Cardiac fibroblast (primary cell): ENCODE data around the gene HYAL2.
"Not testable (repeated sequence)": the region's sequence is repeated elsewhere in the genome, so short reads cannot be mapped to it uniquely, and the experiment has no call there.

Experiments
- DNase-seq, 2 donors: peaks; one replicate each; pipeline versions ENCODE4 v3.0.0 to v3.0.0-alpha.2; 2010; ENCODE audit warnings: low read depth in 2 of 2
- H3K4me3 ChIP-seq, 2 donors: replicated peaks in 1 of 2; 1 replicate in 1 of 2; 2 replicates in 1 of 2; pipeline ENCODE4 v1.5.1; 2011; ENCODE audit warnings: low read depth in 2 of 2, low read length in 2 of 2, mild to moderate bottlenecking in 2 of 2, moderate library complexity in 1 of 2
- TF ChIP-seq, protein P1 (sequence below): IDR thresholded peaks from one replicate; pipeline ENCODE4 v1.5.1; 2011; ENCODE audit warnings: low read depth, mild to moderate bottlenecking, low read length, inconsistent platforms

Gene HYAL2

DNA sequence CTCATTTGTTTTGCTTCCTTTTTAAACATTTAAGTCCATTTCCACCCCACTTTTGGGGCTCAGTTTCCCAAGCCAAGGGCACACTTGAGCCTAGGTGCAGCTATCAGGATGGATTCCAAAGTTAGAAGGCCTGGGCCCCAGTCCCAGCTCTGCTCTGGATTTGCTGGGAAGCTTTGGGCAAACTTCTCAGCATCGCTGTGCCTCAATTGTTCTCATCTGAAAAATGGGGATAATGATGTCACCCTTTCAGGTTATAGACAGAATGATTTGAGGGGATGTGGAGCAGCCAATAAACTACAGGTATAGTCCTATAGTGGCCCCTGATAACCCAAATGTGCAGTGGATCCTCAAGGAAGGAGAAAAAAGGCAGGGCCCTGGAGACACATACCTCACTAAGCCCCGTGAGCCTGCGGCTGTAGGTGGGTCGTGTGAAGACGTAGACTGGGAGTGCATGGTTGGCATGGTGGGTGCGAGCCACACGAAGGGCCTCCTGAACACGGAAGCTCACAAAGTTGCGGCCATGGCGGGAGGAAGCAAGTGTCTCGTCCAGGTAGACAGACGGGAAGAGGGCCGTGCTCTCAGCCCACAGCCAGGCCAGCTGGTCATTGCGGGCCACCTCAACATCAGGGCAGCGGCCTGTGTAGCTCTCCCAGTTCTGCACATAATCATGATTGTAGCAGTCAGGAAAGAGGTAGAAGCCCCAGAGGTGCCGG, 3.2 kb downstream of the HYAL2 start:
- H3K4me3 ChIP-seq, result peak overlapping the region in 1 of 2 donors; percentile 74
- TF ChIP-seq, protein P1, sequence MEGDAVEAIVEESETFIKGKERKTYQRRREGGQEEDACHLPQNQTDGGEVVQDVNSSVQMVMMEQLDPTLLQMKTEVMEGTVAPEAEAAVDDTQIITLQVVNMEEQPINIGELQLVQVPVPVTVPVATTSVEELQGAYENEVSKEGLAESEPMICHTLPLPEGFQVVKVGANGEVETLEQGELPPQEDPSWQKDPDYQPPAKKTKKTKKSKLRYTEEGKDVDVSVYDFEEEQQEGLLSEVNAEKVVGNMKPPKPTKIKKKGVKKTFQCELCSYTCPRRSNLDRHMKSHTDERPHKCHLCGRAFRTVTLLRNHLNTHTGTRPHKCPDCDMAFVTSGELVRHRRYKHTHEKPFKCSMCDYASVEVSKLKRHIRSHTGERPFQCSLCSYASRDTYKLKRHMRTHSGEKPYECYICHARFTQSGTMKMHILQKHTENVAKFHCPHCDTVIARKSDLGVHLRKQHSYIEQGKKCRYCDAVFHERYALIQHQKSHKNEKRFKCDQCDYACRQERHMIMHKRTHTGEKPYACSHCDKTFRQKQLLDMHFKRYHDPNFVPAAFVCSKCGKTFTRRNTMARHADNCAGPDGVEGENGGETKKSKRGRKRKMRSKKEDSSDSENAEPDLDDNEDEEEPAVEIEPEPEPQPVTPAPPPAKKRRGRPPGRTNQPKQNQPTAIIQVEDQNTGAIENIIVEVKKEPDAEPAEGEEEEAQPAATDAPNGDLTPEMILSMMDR, result no peak

DNA sequence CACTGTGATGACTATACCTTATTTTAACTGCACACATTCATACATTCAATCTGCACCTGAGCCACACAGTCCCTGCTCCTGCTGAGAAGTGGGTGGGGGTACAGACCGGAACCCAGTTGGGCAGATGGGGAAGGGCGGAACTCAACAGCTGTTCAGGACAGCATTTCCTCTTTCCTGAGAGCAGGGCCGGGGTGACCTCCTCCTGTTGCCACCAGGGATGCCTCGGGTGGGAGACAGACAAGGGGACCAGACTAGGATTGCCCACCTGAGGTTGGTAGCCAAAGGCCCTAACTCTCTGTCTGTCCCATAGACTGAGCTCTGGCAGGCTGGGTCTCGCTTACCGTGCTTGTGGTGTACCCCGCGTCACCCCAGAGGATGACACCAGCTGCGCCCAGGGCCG, 3.9 kb downstream of the HYAL2 start:
- DNase-seq, result no peak
- TF ChIP-seq, protein P1, result no peak
- H3K4me3 ChIP-seq, result no peak overlapping the region

More for the DNA sequence above, 3.2 kb downstream of the HYAL2 start:
- DNase-seq, result no peak

DNA sequence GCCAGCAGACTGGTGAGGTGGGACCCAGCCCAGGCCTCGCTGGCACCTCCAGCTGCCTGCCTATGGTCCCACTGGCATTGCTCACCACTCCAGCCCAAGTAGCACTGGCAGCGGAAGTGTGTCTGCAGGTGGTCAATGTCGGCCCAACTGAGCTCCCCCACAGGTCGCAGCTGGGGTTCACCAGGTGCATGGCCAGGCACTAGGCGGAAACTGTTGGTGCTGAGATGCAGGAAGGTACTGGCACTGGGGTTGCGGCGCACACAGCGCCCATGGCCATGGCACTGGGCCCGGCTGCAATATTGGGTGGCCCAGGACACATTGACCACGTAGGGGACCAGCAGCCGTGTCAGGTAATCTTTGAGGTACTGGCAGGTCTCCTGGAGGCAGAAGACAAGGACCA, 4.4 kb downstream of the HYAL2 start:
- H3K4me3 ChIP-seq, result no peak overlapping the region
- TF ChIP-seq, protein P1, result no peak
- no peak for DNase-seq

- DNase-seq, result no peak
- H3K4me3 ChIP-seq, result no peak overlapping the region
- TF ChIP-seq, protein P1, result no peak
Measured at GRCh38 chr3:50317300-50317699, 5.2 kb downstream of the HYAL2 start.

DNA sequence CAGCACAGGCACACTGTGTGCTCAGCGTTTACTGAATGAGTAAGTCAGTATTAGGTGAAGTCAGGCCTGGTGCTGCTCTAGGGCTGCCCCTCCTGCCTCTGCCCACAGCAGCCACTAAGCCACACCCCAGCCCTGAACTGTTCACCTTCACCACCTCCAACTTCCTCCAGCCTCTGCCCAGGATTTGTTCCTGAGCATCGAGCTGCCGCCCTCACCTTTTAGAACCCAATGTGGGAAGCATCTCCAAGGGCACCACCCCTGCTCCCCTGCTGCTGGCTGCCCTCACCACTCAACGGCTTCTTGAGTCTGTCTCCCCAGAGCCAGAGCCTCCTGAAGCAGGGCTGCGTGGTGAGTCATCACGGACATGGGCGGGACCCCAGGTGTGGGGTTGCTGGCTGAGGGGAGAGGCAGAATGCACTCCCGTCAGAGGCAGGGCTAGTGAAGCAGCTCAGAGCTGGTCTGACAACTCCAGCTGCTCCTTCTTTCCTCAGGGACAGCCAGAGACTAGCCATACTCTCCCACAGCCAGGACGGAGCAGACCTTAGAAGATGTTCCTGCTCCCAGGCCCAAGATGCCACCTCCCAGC, 5.8 kb downstream of the HYAL2 start:
- DNase-seq, result peak in 1 of 2 donors; percentile 40
- TF ChIP-seq, protein P1, result no peak
- H3K4me3 ChIP-seq, result no peak overlapping the region

GRCh38 chr3:50314816-50315215, 7.7 kb downstream of the HYAL2 start:
- DNase-seq, result no peak
- TF ChIP-seq, protein P1, result no peak
- H3K4me3 ChIP-seq, result no peak overlapping the region

- TF ChIP-seq, protein P1, result no peak
- DNase-seq, result no peak
- no peak overlapping the region for H3K4me3 ChIP-seq
Measured at GRCh38 chr3:50314342-50314741, 8.2 kb downstream of the HYAL2 start.

DNA sequence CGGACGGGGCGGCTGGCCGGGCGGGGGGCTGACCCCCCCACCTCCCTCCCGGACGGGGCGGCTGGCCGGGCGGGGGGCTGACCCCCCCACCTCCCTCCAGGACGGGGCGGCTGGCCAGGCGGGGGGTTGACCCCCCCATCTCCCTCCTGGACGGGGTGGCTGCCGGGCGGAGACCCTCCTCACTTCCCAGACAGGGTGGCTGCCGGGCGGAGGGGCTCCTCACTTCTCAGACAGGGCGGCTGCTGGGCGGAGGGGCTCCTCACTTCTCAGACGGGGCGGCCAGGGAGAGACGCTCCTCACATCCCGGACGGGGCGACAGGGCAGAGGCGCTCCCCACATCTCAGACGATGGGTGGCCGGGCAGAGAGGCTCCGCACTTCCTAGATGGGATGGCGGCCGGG, 10.5 kb downstream of the HYAL2 start:
- H3K4me3 ChIP-seq, DNase-seq: not testable (repeated sequence)
